Esophagus (tissue), 2 donors: ENCODE data around the gene PRICKLE3. TPM values are rescaled to one million over a fixed set of nuclear protein-coding genes. Genes with fewer than 3 reads are reported as not detected.
"Not testable (repeated sequence)": the region's sequence is repeated elsewhere in the genome, so short reads cannot be mapped to it uniquely, and the experiment has no call there.

Experiments
- H3K27ac ChIP-seq, 2 donors: one replicate each; pipeline ENCODE4 v1.5.1; 2013; ENCODE audit warnings: low read depth in 2 of 2, mild to moderate bottlenecking in 2 of 2, inconsistent platforms in 1 of 2, low read length in 1 of 2, moderate library complexity in 1 of 2
- H3K27me3 ChIP-seq, 2 donors: one replicate each; pipeline ENCODE4 v1.6.1; 2013; ENCODE audit warnings: low read length in 2 of 2, control low read depth in 1 of 2, mild to moderate bottlenecking in 1 of 2; ENCODE audit not compliant: insufficient read depth in 2 of 2, control insufficient read depth in 1 of 2
- H3K36me3 ChIP-seq, 2 donors: one replicate each; pipeline ENCODE4 v1.6.1; 2013; ENCODE audit warnings: low read length in 1 of 2; ENCODE audit not compliant: control insufficient read depth in 2 of 2, insufficient read depth in 2 of 2
- H3K4me1 ChIP-seq, 2 donors: one replicate each; pipeline ENCODE4 v1.6.1; 2013; ENCODE audit warnings: low read length in 1 of 2; ENCODE audit not compliant: control insufficient read depth in 2 of 2, insufficient read depth in 2 of 2
- H3K4me3 ChIP-seq, 2 donors: one replicate each; pipeline ENCODE4 v1.5.1; 2013; ENCODE audit warnings: low read length in 2 of 2, mild to moderate bottlenecking in 2 of 2, low read depth in 1 of 2, moderate library complexity in 1 of 2
- H3K9me3 ChIP-seq, 2 donors: one replicate each; pipeline ENCODE4 v1.6.1; 2013; ENCODE audit warnings: mild to moderate bottlenecking in 2 of 2, low read depth in 1 of 2, low read length in 1 of 2, moderate library complexity in 1 of 2; ENCODE audit not compliant: control insufficient read depth in 2 of 2, insufficient read depth in 1 of 2
- WGBS, 2 donors: extraction: QIAGEN DNeasy Blood & Tissue Kit; methylation state at CpG; one replicate each; pipeline ENCODE4 v1.1.7; 2013; 5-methylcytosine and 5-hydroxymethylcytosine counted together
- polyA plus RNA-seq, 2 donors: library from polyadenylated mRNA; stranded (reverse); fragments of 200-250 nt; gene quantifications; one replicate each; pipeline ENCODE4 v1.2.3, GENCODE V29; 2013
- donor health status: healthy with polysubstance abuse.
- donor health status: Bipolar disorder and iron deficiency.

PRICKLE3 gene
- polyA plus RNA-seq, 2 donors, result 12.2 to 14.2 TPM

DNA sequence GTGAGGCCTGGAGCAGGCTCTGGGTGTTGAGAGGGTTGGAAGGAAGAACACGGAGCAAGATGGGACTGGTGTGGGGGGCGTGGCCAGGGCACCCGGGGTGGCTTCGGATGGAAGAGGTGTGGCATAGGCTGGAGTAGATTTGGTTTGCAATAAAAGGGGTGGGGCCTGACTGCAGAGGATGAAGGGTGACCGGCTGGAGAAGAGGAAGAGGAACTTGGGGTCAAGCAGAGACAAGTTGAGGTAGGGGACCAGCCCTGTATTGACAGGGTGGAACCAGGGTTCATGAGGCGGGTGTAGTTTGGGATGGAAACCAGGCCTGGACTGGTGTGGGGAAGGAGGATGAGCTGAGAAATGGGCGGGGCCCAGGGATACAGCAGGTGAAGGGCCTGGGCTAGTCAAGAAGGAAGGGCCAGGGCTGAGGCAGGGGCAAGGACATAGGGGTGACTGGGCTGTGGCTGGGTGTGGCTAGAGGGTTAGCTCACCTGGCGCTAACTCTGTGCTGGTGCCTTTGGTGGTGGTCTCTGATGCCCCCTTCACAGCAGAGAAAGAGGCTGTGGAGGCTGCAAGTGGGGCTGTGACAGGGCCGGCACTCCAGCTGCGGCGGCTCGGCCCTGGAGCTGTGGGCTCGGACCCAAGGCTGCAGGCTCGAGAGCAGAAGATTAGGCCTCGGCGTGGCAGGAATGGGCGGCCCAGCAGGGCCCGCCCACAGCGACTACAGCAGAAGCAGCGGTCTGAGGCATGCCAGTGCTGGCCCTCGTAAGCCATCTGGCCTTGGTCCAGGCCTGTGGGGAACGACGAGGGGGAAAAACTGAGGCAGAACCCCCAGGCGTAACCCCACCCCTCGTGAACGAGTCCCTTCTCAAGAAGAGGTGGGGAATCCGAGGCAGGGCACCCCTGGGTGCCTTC is 9.5 kb downstream of the PRICKLE3 start:
- WGBS, 2 donors, result 35 to 66% methylated on average over 26 to 27 of the region's 27 CpGs
- peak overlapping the region; percentile 78 to 83 for H3K27ac ChIP-seq
- peaks cover 0 to 31% of the 10 kb centered on the region in 2 donors for H3K36me3 ChIP-seq
- peaks cover 0 to 11% of the 10 kb centered on the region in 2 donors for H3K4me1 ChIP-seq
- H3K9me3 ChIP-seq, result no peaks in the 10 kb centered on the region
- H3K4me3 ChIP-seq, result no peak overlapping the region
- no peaks in the 10 kb centered on the region for H3K27me3 ChIP-seq

DNA sequence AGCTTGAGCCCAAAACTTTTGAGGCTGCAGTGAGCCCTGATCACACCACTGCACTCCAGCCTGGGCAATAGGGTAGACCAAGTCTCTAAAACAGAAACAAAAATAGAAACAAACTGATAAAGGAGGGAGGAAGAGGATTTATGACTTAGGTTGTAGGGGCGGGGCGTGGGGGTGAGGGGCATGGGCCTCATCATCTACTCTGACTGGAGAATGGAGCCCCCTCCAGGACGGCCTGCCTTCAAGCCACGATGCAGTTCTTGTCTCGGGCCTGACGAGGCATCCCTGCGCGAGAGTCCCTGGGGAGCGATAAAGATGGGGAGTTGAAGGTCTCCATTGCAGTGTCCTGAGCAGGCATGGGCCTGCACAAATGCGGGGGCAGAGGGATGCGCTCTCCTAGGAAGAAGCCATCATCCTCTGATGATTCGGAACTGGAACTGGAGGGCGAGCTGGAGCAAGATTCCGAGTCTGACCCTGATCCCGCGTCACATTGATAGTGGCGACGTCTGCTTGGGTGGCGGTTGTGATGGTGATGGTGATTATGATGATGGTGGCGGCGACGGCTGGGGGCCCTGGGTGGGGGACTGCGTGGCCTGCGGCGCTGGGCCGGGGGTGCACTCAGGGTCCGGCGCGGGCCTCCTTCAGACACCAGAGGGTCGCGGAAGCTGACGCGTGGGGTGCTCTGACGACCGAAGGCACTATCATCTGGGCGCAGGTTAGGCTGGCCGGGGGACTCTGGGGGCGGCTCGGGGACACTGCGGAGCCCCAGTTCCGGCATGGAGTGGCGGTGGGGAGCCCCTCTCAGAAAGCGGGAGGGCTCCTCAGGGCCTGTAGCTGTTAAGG is 10.5 kb downstream of the PRICKLE3 start:
- Histone ChIP-seq H3K36me3 (peaks cover 0 to 27% of the 10 kb centered on the region in 2 donors), H3K27me3 (no peaks in the 10 kb centered on the region), H3K9me3 (no peaks in the 10 kb centered on the region), H3K27ac (peak overlapping the region; percentile 78 to 82), H3K4me1 (peaks cover 0 to 11% of the 10 kb centered on the region in 2 donors), H3K4me3 (no peak overlapping the region)
- 70 to 82% methylated on average over 43 of the region's 43 CpGs for WGBS, 2 donors

DNA sequence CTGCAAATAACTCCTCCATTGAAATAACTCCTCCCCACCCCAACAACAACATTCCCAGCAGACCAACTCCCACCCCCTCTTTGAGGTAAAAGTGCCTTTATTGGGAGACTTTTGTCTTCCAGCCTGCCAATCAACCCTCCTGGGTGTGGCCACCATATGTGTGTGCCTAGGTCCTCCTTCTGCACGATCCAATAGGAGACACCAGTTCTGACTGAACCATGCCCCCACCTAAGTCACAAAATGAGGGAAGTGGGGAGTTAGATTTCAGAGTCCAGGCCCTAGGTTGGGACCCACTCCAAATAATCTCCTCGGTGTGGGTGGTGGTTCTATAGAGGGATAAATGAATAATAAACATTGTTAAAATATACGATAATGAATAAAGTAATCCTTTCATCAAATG is 11.4 kb downstream of the PRICKLE3 start:
- peak overlapping the region; percentile 67 to 82 for H3K27ac ChIP-seq
- WGBS, 2 donors, result 32 to 62% methylated on average over 3 of the region's 3 CpGs
- H3K4me3 ChIP-seq, result no peak overlapping the region

DNA sequence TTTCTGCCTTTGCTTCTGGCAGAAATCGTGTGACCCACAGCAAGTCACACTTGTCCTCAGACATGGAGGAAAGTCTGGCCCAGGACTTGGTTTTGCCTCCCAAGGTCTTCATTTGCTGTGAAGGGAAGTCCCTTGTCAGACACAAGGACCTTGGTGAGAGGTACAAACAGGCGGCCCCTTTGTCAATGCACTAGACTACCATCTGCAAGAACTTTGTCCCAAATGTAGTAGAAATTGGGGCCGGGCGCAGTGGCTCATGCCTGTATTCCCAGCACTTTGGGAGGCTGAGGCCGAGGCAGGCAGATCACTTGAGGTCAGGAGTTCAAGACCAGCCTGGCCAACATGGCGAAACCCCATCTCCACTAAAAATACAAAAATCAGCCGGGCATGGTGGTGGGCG is 12.6 kb downstream of the PRICKLE3 start:
- peak overlapping the region; percentile 50 to 74 for H3K4me3 ChIP-seq
- H3K36me3 ChIP-seq, result peaks cover 0 to 18% of the 10 kb centered on the region in 2 donors
- peak overlapping the region in 1 of 2 donors; percentile 96 for H3K27ac ChIP-seq

More for the DNA sequence above, 11.4 kb downstream of the PRICKLE3 start:
- Histone ChIP-seq H3K4me1 (peaks cover 0 to 11% of the 10 kb centered on the region in 2 donors), H3K9me3 (no peaks in the 10 kb centered on the region), H3K36me3 (peaks cover 0 to 27% of the 10 kb centered on the region in 2 donors), H3K27me3 (no peaks in the 10 kb centered on the region)

DNA sequence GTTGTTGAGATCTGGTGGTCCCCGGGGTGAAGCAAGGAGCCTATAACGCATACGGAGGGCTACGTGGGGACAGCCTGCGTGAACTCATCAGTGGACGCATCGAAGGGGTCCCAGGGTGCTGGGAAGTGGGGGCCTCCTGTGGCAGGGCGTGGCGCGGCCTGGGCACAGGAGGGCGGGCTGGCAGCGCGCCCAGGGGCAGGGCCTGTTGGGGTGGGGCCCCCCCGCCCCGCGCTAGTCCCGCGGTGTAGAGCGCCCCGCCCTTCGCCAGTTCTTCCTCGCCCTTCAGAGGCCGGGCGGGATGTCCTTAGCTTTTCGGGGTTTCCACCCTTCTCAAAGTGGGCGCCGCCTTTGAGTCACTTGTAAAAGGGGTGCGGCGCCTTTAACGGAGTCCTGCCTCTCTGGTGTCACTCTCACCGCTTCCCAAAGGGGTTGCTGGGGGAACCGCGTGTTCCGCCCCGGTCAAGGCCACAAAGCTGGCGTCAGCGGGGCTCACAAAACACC is 13.8 kb downstream of the PRICKLE3 start:
- Histone ChIP-seq H3K4me3 (peak overlapping the region; percentile 50 to 74), H3K36me3 (peaks cover 0 to 9% of the 10 kb centered on the region in 2 donors), H3K27ac (peak overlapping the region; percentile 94 to 96), H3K4me1 (peaks cover 0 to 4% of the 10 kb centered on the region in 2 donors), H3K27me3 (no peaks in the 10 kb centered on the region), H3K9me3 (no peaks in the 10 kb centered on the region)
- 0 to 26% methylated on average over 16 to 37 of the region's 37 CpGs for WGBS, 2 donors

More for the DNA sequence above, 12.6 kb downstream of the PRICKLE3 start:
- not testable (repeated sequence) for H3K27me3 ChIP-seq, H3K9me3 ChIP-seq
- H3K4me1 ChIP-seq, result peaks cover 0 to 11% of the 10 kb centered on the region in 2 donors
- WGBS, 2 donors, result 79 to 80% methylated on average over 8 of the region's 8 CpGs

DNA sequence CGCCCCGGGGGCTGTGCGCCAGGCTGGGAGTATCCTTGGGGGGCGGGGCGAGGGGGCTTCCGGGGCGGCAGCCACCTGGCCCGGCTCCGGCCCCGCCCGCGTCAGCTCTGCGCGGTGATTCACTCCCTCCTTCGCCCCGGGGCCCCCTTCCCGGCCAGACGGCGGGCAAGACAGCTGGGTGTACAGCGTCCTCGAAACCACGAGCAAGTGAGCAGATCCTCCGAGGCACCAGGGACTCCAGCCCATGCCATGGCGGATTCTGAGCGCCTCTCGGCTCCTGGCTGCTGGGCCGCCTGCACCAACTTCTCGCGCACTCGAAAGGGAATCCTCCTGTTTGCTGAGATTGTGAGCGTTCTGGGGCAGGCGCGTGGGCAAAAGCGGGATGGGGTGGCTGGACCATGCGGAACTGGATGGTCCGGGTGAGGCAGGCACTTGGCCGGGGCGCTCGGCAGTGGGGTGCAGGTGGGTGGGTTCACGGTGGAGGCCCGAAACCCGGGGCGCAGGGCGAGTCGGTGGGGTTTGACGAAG is 14.4 kb downstream of the PRICKLE3 start, which contains the start of gene PLP2:
PLP2 (plus strand) TSS at position 147 of the 528 bp plus-strand sequence; CDS start at position 250, 103 bp downstream.
- Histone ChIP-seq H3K27ac (peak within 1 kb of the TSS; percentile 94 to 96), H3K9me3 (no peaks in the 10 kb centered on the region), H3K4me1 (peaks cover 0 to 4% of the 10 kb centered on the region in 2 donors), H3K27me3 (no peaks in the 10 kb centered on the region), H3K4me3 (peak within 1 kb of the TSS; percentile 50 to 74), H3K36me3 (peaks cover 0 to 9% of the 10 kb centered on the region in 2 donors)
- WGBS, 2 donors, result 1 to 47% methylated on average over 24 to 46 of the region's 46 CpGs

DNA sequence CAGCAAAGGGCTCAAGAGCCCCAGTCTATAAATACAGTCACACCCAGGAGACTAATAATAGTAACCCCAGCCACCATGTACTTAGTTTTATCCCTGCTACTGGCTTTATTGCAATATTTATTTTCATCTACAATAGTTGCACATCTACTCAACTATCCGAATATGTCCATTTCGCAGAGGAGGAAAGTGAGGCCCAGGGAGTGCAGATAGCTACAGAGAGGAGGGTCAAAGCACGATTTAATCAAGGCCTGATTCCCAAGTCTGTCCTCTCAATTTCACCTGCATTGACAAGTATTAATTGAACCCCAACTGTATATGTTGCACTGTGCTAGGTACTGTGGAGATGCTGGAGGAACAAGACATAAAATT is 18.4 kb downstream of the PRICKLE3 start:
- no peaks in the 10 kb centered on the region for H3K36me3 ChIP-seq
- H3K4me3 ChIP-seq, result peak overlapping the region; percentile 43 to 45
- WGBS, 2 donors, result 61 to 66% methylated on average over 3 of the region's 3 CpGs
- H3K27me3 ChIP-seq, result no peaks in the 10 kb centered on the region
- peaks cover 0 to 6% of the 10 kb centered on the region in 2 donors for H3K4me1 ChIP-seq
- H3K9me3 ChIP-seq, result no peaks in the 10 kb centered on the region
- peak overlapping the region; percentile 98 for H3K27ac ChIP-seq

DNA sequence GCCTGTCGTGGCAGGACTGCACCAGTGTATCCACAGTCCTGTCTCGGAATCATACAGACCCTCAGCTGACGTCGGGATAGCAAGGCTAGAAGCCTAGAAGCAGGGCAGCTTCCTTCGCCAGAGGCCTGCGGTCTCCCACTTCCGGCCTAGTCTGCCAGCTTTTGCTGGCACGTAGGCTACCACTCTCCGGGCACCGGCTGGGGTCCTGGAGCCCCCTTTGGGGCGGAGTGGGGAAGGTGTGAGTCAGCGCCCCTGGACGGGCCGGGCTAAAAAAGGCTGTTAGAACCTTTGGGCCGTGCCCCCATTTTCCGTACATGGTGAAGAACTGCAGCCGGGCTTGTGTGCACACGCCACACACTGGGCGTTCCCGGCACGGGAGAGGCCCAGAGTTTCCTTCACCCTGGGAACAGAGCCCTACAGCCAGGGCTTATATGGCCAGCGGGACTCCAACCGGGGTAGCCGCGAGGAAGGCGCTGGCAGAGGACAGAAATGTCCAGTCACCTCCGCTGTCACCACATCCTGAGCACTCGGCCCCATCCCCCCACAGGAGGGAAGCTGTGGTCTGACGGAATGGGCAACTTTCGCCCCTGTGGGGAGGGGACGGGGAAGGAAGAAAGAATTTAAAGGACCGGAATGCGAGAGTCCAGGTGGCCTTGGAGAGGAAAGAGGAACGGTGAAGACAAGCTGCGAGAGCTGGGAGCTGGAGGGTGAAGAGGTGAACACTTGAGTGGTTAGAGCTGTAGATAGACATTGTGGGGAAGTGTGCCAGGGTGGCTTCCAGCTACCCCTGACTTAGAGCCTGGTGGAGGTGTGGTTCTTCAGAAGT is 19.0 kb downstream of the PRICKLE3 start:
- peak overlapping the region; percentile 98 for H3K27ac ChIP-seq
- no peaks in the 10 kb centered on the region for H3K36me3 ChIP-seq
- WGBS, 2 donors, result 2 to 37% methylated on average over 32 to 35 of the region's 35 CpGs
- no peaks in the 10 kb centered on the region for H3K9me3 ChIP-seq
- peak overlapping the region; percentile 43 to 45 for H3K4me3 ChIP-seq
- peaks cover 0 to 6% of the 10 kb centered on the region in 2 donors for H3K4me1 ChIP-seq
- H3K27me3 ChIP-seq, result no peaks in the 10 kb centered on the region
